ENCODE measurements around the gene CAV3.

CAV3 gene

GRCh38 chr3:8712045-8712907 lies 21.3 kb upstream of the CAV3 start (continued):
- TF ChIP-seq PBX3 (CRISPR knock-in tag; IDR thresholded peaks at IDR 0.05) (no peak), ZNF426 (tag by site-specific recombination; IDR thresholded peaks at IDR 0.05) (no peak), ZNF350 (tag by site-specific recombination; IDR thresholded peaks at IDR 0.05) (no peak), SETDB1 (IDR thresholded peaks at IDR 0.05; ENCODE audit: insufficient read length, low read length) (no peak), ZNF155 (tag by site-specific recombination; IDR thresholded peaks at IDR 0.05) (no peak), ZNF664 (tag by site-specific recombination; IDR thresholded peaks at IDR 0.05) (no peak), ZNF776 (tag by site-specific recombination; IDR thresholded peaks at IDR 0.05; ENCODE audit: borderline replicate concordance) (no peak), ZNF548 (tag by site-specific recombination; IDR thresholded peaks at IDR 0.05) (no peak)

- Histone ChIP-seq H3K36me3 (ENCODE audit: control insufficient read depth in 2 of 2, insufficient read depth in 1 of 2, low read length in 2 of 2) (no peaks in the 10 kb centered on the region), H3K4me1 (ENCODE audit: control insufficient read depth, insufficient read depth, low read length) (no peaks in the 10 kb centered on the region), H3K27ac (ENCODE audit: extremely low read depth, low read depth, low read length) (no peak overlapping the region), H3K9me3 (ENCODE audit: control insufficient read depth, insufficient read depth, low read depth, low read length) (no peaks in the 10 kb centered on the region), H3K4me3 (ENCODE audit: low read depth, low read length) (no peak overlapping the region)
- ChIA-PET POLR2A (no interaction called here), CTCF (interaction anchor here (0.9 to 1.8 kb wide), 4 partner anchors 16 to 52 kb away, joined by 3 to 6 read pairs (median 4); no protein-coding TSS in a partner anchor)
- TF ChIP-seq ZNF248 (tag by site-specific recombination; IDR thresholded peaks at IDR 0.05) = no peak
- TF ChIP-seq ZNF660 (tag by site-specific recombination; IDR thresholded peaks at IDR 0.05) = no peak
- TF ChIP-seq ZNF214 (tag by site-specific recombination; IDR thresholded peaks at IDR 0.05; ENCODE audit: borderline replicate concordance) = no peak
These were observed 20.7 kb upstream of the CAV3 start for GRCh38 chr3:8712908-8713255.

- ChIA-PET CTCF (interaction anchor here (0.7 to 1.8 kb wide), 12 partner anchors 8 to 582 kb away, joined by 3 to 6 read pairs (median 4); partner anchors contain the start of gene OXTR), POLR2A (no interaction called here)
- TF ChIP-seq REST (tag by site-specific recombination; IDR thresholded peaks at IDR 0.05) (no peak), ZNF175 (tag by site-specific recombination; IDR thresholded peaks at IDR 0.05) (no peak), ZNF112 (tag by site-specific recombination; IDR thresholded peaks at IDR 0.05) (no peak), ZNF426 (tag by site-specific recombination; IDR thresholded peaks at IDR 0.05) (no peak), ZNF335 (tag by site-specific recombination; conservative IDR thresholded peaks at IDR 0.05) (no peak), MYNN (tag by site-specific recombination; IDR thresholded peaks at IDR 0.05; ENCODE audit: borderline replicate concordance) (no peak), ZBTB49 (tag by site-specific recombination; IDR thresholded peaks at IDR 0.05; ENCODE audit: low read depth) (no peak), ZSCAN4 (tag by site-specific recombination; IDR thresholded peaks at IDR 0.05) (no peak)
- Histone ChIP-seq H3K36me3 (ENCODE audit: control insufficient read depth in 2 of 2, insufficient read depth in 1 of 2, low read length in 2 of 2) (no peaks in the 10 kb centered on the region), H3K27ac (ENCODE audit: extremely low read depth, low read depth, low read length) (no peak overlapping the region), H3K9me3 (ENCODE audit: control insufficient read depth, insufficient read depth, low read depth, low read length) (no peaks in the 10 kb centered on the region), H3K4me1 (ENCODE audit: control insufficient read depth, insufficient read depth, low read length) (no peaks in the 10 kb centered on the region), H3K4me3 (ENCODE audit: low read depth, low read length) (no peak overlapping the region)
These were observed 19.5 kb upstream of the CAV3 start for GRCh38 chr3:8713901-8714759.
